Activated CD8-positive, alpha-beta memory T cell treated with anti-CD3 and anti-CD28 coated beads, Interleukin-2, amount 50 U/mL, for 48 hours (primary cell): ENCODE results near the gene CDH23.

Experiments used
- DNase-seq: peaks from one replicate; pipeline ENCODE4 v3.0.0-alpha.2; 2020

Gene CDH23

GRCh38 chr10:71713135-71714030, 316.7 kb downstream of the CDH23 start:
- DNase-seq = peak; percentile 78

- no peak for DNase-seq
Observed at GRCh38 chr10:71714031-71714410, 317.3 kb downstream of the CDH23 start.

GRCh38 chr10:71714592-71714991, 317.9 kb downstream of the CDH23 start:
- DNase-seq = no peak

- DNase-seq = no peak
Observed at GRCh38 chr10:71715026-71715425, 318.3 kb downstream of the CDH23 start.

GRCh38 chr10:71715860-71716259, 319.1 kb downstream of the CDH23 start:
- DNase-seq = no peak

GRCh38 chr10:71716426-71716825, 319.7 kb downstream of the CDH23 start:
- DNase-seq = no peak

GRCh38 chr10:71717056-71717455, 320.3 kb downstream of the CDH23 start:
- no peak for DNase-seq

- DNase-seq = no peak
Observed at GRCh38 chr10:71717551-71717951, 320.8 kb downstream of the CDH23 start.

GRCh38 chr10:71718165-71718698, 321.5 kb downstream of the CDH23 start:
- DNase-seq = no peak

- DNase-seq = no peak
Observed at GRCh38 chr10:71719042-71719441, 322.3 kb downstream of the CDH23 start.

GRCh38 chr10:71719464-71720201, 322.9 kb downstream of the CDH23 start, which contains the start of gene C10orf105:
Gene C10orf105, minus strand, starts transcription at chr10:71719778. Its CDS starts 3,441 bp downstream, at chr10:71716337.
- DNase-seq = no peak

GRCh38 chr10:71720288-71720687, 323.6 kb downstream of the CDH23 start:
- no peak for DNase-seq

GRCh38 chr10:71721313-71721712, 324.6 kb downstream of the CDH23 start:
- DNase-seq = no peak

GRCh38 chr10:71722849-71723248, 326.1 kb downstream of the CDH23 start:
- DNase-seq = no peak

- DNase-seq = no peak
Observed at GRCh38 chr10:71723311-71723710, 326.6 kb downstream of the CDH23 start.

- no peak for DNase-seq
Observed at GRCh38 chr10:71724539-71724938, 327.8 kb downstream of the CDH23 start.

- DNase-seq = no peak
Observed at GRCh38 chr10:71725249-71725648, 328.5 kb downstream of the CDH23 start.

- DNase-seq = peak; percentile 88
Observed at GRCh38 chr10:71725998-71726579, 329.4 kb downstream of the CDH23 start.

GRCh38 chr10:71726580-71727104, 329.9 kb downstream of the CDH23 start:
- peak; percentile 83 for DNase-seq

GRCh38 chr10:71727105-71727737, 330.5 kb downstream of the CDH23 start:
- DNase-seq = no peak

GRCh38 chr10:71727738-71728737, 331.3 kb downstream of the CDH23 start:
- DNase-seq = no peak
